GM21360 (cell line): ENCODE results near the gene CDKN1B.

Experiments used
- ATAC-seq: cut with Tn5 transposase; IDR thresholded peaks from one replicate; pipeline ENCODE4 v1.9.1; 2021; ENCODE audit warnings: mild to moderate bottlenecking, moderate library complexity; ENCODE audit not compliant: unreplicated experiment

CDKN1B gene

GRCh38 chr12:12700254-12700653 lies 16.9 kb upstream of the CDKN1B start:
- ATAC-seq = no peak

- ATAC-seq = no peak
Measured at GRCh38 chr12:12701457-12701856, 15.7 kb upstream of the CDKN1B start.

DNA sequence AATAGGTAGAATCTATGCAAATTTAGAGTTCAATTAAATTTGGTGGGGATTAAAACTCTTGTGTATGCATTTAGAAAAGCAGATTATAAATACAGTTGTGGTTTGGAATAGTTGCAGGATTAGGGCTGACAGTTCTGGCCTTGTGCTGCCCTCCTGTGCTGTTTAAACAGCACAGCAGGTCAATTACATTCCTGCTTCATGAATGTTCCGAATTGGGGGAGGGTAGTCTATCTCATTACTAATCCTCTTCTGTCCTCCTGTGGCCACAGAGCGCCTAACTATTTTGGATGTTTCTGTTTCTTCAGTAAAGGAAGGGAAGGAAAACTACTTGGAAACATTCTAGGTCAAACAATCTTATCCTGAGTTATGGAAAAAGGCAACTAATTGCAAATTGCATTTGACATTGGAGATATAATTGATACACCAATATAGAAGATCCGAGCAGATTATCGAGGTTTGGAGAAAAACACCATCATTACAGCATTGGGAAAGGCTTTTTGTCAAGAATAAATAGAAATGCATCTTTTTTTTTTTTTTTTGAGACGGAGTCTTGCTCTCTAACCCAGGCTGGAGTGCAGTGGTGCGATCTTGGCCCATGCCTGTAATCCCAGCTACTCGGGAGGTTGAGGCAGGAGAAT lies 12.5 kb upstream of the CDKN1B start:
- ATAC-seq = peak; percentile 77

GRCh38 chr12:12705838-12706520 lies 11.2 kb upstream of the CDKN1B start:
- no peak for ATAC-seq

DNA sequence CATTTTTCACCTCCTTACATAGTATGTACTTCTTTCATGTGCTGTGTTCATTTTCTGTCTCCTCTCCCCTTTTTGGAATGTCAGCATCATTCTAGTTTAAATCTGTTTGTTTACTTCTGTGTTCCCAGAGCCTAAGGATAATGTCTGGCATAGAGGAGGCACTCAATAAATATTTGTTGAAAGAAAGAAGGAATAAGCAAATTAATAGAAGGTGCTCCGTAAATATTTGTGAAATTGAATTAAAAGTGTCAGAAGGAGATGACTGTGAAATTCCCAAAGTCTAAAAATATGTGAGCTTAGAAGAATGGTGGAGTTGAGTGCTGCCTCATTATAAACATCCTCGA lies 3.3 kb upstream of the CDKN1B start:
- ATAC-seq = no peak

DNA sequence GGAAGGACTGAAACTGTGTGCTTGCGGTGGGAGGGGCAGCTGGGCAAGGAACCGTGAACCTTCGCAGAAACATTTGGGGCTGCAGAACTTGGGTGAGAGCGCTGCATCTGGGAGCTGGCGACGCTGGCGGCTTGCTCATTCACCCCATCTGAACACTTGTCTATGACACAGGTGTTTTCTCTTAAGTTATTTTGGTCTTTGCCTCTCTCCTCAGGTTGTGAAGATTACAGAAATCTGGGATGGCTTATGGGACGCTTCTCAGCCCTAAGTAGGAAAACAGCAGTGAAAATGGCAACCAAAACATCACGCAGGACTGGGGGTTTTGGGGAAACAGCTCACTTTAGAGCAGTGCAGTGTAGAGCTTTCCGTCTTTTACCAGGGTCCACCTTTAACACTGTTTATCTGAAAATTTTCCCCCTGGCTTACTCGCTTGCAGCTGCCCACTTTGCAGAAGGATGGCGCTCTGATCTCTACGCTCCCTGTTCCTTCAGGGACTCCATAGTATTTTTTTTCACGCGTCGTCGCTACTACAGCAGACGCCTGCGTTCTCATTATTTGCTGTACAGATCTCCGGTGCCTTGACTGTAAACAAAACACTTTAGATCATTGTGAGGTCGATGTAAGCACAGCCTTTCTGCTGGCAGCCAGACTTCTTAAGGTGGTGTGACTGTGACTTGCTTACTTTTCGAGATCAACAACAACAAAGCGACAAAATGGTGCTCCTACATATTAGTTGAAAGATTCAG lies 2.7 kb upstream of the CDKN1B start:
- no peak for ATAC-seq

- no peak for ATAC-seq
Measured at GRCh38 chr12:12715128-12715458, 2.1 kb upstream of the CDKN1B start.

DNA sequence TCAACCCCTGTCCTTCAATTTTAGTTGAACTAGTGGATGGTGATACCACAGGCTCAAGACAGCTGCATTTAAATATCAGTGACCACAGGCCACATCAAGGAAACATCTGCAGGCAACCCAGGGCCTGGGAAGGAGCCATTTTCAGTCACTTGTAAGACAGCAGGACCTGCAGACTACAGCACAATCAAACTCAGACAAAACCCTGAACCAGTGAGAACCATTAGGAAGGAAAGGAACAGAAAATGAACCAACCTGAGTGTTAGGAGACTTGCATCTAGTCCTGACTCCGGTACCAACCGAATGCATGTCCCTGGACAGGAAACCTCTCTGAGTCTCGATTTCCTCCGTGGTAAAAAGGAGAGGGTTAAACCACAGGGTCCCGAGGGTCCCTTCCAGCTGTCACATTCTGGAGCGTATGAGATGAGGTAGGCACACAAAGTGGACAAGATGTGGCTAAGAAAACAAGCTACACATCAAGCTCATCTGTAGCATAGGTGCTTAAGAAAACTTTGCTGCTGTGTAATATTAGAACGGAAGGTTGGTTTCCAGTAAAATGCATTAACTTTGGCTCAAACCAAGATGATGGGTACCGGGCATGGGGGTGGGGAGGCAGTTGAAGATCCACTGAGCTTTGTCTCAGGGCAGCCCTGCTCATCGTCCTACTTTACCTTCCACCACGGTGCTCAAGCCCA lies 1.6 kb upstream of the CDKN1B start:
- ATAC-seq = no peak

- no peak for ATAC-seq
Measured at GRCh38 chr12:12716151-12716792, 896 bp upstream of the CDKN1B start.

- no peak for ATAC-seq
Measured at GRCh38 chr12:12717586-12718380, 615 bp downstream of the CDKN1B start.

- no peak for ATAC-seq
Measured at GRCh38 chr12:12718381-12718759, 1.2 kb downstream of the CDKN1B start.

DNA sequence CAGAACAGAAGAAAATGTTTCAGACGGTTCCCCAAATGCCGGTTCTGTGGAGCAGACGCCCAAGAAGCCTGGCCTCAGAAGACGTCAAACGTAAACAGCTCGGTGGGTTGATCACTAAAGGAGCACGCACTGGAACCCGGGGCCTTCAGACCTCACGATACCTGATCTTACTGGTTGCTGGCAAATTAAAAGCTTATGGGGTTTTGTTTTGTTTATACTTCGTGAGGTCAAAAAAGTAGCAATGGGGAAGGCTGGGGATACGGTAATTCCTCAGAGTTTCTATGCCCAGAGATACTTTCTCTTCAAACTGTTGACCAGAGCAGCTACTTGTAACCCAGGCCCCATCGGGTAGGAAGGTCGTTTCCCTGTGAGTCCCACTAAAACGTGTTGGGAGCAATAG lies 1.7 kb downstream of the CDKN1B start:
- ATAC-seq = no peak

GRCh38 chr12:12719496-12719895 lies 2.3 kb downstream of the CDKN1B start:
- ATAC-seq = no peak

GRCh38 chr12:12720052-12720451 lies 2.9 kb downstream of the CDKN1B start:
- no peak for ATAC-seq

DNA sequence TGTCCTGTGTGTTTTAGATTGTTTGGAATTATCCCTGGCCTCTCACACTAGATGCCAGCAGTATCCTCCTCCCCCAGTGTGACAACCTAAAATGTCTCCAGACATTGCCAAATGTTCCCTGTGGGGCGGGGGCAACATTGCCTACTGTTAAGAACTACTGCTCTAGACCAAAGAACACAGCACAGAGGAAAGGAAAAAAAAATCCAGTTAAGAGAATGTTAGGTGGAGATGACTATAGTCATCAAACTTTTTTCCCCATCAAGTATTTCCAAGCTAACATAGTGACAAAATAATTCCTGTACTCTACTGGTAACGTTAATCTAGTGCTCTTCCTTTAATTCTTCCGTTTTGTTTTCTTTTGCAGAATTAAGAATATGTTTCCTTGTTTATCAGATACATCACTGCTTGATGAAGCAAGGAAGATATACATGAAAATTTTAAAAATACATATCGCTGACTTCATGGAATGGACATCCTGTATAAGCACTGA lies 3.5 kb downstream of the CDKN1B start:
- ATAC-seq = no peak

DNA sequence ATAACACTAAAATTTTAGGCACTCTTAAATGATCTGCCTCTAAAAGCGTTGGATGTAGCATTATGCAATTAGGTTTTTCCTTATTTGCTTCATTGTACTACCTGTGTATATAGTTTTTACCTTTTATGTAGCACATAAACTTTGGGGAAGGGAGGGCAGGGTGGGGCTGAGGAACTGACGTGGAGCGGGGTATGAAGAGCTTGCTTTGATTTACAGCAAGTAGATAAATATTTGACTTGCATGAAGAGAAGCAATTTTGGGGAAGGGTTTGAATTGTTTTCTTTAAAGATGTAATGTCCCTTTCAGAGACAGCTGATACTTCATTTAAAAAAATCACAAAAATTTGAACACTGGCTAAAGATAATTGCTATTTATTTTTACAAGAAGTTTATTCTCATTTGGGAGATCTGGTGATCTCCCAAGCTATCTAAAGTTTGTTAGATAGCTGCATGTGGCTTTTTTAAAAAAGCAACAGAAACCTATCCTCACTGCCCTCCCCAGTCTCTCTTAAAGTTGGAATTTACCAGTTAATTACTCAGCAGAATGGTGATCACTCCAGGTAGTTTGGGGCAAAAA lies 4.1 kb downstream of the CDKN1B start:
- no peak for ATAC-seq

DNA sequence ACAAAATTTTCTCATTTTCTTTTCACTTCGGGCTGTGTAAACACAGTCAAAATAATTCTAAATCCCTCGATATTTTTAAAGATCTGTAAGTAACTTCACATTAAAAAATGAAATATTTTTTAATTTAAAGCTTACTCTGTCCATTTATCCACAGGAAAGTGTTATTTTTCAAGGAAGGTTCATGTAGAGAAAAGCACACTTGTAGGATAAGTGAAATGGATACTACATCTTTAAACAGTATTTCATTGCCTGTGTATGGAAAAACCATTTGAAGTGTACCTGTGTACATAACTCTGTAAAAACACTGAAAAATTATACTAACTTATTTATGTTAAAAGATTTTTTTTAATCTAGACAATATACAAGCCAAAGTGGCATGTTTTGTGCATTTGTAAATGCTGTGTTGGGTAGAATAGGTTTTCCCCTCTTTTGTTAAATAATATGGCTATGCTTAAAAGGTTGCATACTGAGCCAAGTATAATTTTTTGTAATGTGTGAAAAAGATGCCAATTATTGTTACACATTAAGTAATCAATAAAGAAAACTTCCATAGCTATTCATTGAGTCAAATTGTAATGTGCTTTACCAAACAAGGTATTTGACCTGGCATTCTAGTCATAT lies 4.8 kb downstream of the CDKN1B start:
- ATAC-seq = no peak

GRCh38 chr12:12722435-12723148 lies 5.4 kb downstream of the CDKN1B start:
- no peak for ATAC-seq

DNA sequence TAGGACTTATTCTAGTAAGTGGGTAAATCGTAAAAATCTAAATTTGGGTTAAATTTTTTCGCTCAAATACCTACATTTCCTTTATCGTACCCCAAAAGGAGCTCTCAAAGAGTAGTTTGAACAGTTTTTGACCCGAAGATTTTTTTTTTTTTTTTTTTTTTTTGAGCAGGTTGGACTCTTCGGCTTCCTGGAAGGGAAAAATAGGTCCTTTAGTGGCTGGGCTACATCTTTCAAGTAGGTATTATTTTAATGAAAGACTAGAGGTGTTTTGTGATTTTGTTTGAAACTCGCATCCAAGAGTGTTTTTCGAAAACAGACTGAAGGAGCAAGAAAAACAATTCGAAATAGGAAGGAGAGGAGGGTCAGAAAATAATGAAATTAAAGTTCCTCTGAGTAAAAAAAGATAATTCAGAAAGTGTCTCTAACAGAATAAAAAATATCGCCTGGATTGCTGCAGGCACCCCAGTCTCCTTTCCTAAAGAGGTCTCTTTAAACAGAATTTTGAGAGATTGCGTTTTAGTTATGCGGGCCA lies 6.0 kb downstream of the CDKN1B start:
- no peak for ATAC-seq
